ENCODE measurements around the gene MRPL32.
A peak's percentile ranks its signal among the peaks of the same experiment; 100 is the strongest.

MRPL32 gene

GRCh38 chr7:42926204-42926603 lies 6.0 kb upstream of the MRPL32 start:
- no peak for DNase-seq (ENCODE audit: low spot score)
- H3K4me3 ChIP-seq = no peak overlapping the region
- no peak for TF ChIP-seq CTCF (IDR thresholded peaks at IDR 0.05)
- no peak overlapping the region for H3K27ac ChIP-seq

GRCh38 chr7:42928754-42929153 lies 3.4 kb upstream of the MRPL32 start:
- no peak overlapping the region for H3K27ac ChIP-seq
- DNase-seq (ENCODE audit: low spot score) = no peak
- no peak overlapping the region for H3K4me3 ChIP-seq
- TF ChIP-seq CTCF (IDR thresholded peaks at IDR 0.05) = no peak

- Histone ChIP-seq H3K4me3 (no peak overlapping the region), H3K27ac (no peak overlapping the region)
- no peak for DNase-seq (ENCODE audit: low spot score)
- no peak for TF ChIP-seq CTCF (IDR thresholded peaks at IDR 0.05)
These were observed 2.7 kb upstream of the MRPL32 start for GRCh38 chr7:42929449-42929848.

GRCh38 chr7:42930889-42931288 lies 1.3 kb upstream of the MRPL32 start:
- H3K27ac ChIP-seq = no peak overlapping the region
- H3K4me3 ChIP-seq = peak overlapping the region; percentile 94
- no peak for TF ChIP-seq CTCF (IDR thresholded peaks at IDR 0.05)
- no peak for DNase-seq (ENCODE audit: low spot score)

GRCh38 chr7:42931447-42931833 lies 736 bp upstream of the MRPL32 start:
- H3K27ac ChIP-seq = peak overlapping the region; percentile 83 to 88

GRCh38 chr7:42932811-42933591 lies 825 bp downstream of the MRPL32 start:
- no peak for DNase-seq (ENCODE audit: low spot score)
- Histone ChIP-seq H3K27ac (peak overlapping the region; percentile 83 to 89), H3K4me3 (peak overlapping the region; percentile 94)
- no peak for TF ChIP-seq CTCF (IDR thresholded peaks at IDR 0.05)

More at GRCh38 chr7:42931447-42931833, 736 bp upstream of the MRPL32 start:
- H3K4me3 ChIP-seq = peak overlapping the region; percentile 94
- DNase-seq (ENCODE audit: low spot score) = no peak
- TF ChIP-seq CTCF (IDR thresholded peaks at IDR 0.05) = no peak

GRCh38 chr7:42934291-42934690 lies 2.1 kb downstream of the MRPL32 start:
- no peak overlapping the region for H3K4me3 ChIP-seq
- TF ChIP-seq CTCF (IDR thresholded peaks at IDR 0.05) = no peak
- H3K27ac ChIP-seq = no peak overlapping the region
- no peak for DNase-seq (ENCODE audit: low spot score)

Measured in coronary artery (tissue), 2 donors.